Adipocyte (in vitro differentiated cells): Measurements from ENCODE around the gene DNAJC1.
A peak's percentile ranks its signal among the peaks of the same experiment; 100 is the strongest.

Experiments used
- DNase-seq: peaks from one replicate; pipeline ENCODE4 v3.0.0-alpha.2; 2015; ENCODE audit warnings: low read depth
- H3K27me3 ChIP-seq: replicated peaks from 2 replicates; pipeline ENCODE4 v1.7.0; 2013; ENCODE audit warnings: mild to moderate bottlenecking, low read length, moderate library complexity; ENCODE audit not compliant: control insufficient read depth, insufficient read depth
- H3K36me3 ChIP-seq: 2 replicates; pipeline ENCODE4 v1.7.0; 2013; ENCODE audit warnings: low read length, mild to moderate bottlenecking, moderate library complexity; ENCODE audit not compliant: control insufficient read depth, insufficient read depth, severe bottlenecking
- H3K4me1 ChIP-seq: 2 replicates; pipeline ENCODE4 v1.7.0; 2013; ENCODE audit warnings: mild to moderate bottlenecking, low read length, moderate library complexity; ENCODE audit not compliant: control insufficient read depth, insufficient read depth
- H3K4me3 ChIP-seq: 2 replicates; pipeline ENCODE4 v1.7.0; 2013; ENCODE audit warnings: mild to moderate bottlenecking, low read length, moderate library complexity
- H3K9ac ChIP-seq: 2 replicates; pipeline ENCODE4 v1.7.0; 2013; ENCODE audit warnings: mild to moderate bottlenecking, low read length, moderate library complexity
- H3K9me3 ChIP-seq: 2 replicates; pipeline ENCODE4 v1.7.0; 2013; ENCODE audit warnings: mild to moderate bottlenecking, low read length, moderate library complexity; ENCODE audit not compliant: control insufficient read depth

The DNAJC1 gene

GRCh38 chr10:22005763-22006162 lies 2.2 kb upstream of the DNAJC1 start:
- H3K27me3 ChIP-seq: no peaks in the 10 kb centered on the region
- no peak overlapping the region for H3K4me3 ChIP-seq
- peaks cover 16% of the 10 kb centered on the region for H3K9me3 ChIP-seq
- H3K36me3 ChIP-seq: no peaks in the 10 kb centered on the region
- peaks cover 15% of the 10 kb centered on the region for H3K4me1 ChIP-seq
- H3K9ac ChIP-seq: no peak overlapping the region
- DNase-seq: no peak

- Histone ChIP-seq H3K4me3 (peak overlapping the region; percentile 94), H3K36me3 (no peaks in the 10 kb centered on the region), H3K9me3 (peaks cover 16% of the 10 kb centered on the region), H3K27me3 (no peaks in the 10 kb centered on the region), H3K9ac (peak overlapping the region; percentile 83), H3K4me1 (peaks cover 15% of the 10 kb centered on the region)
- DNase-seq: no peak
These were observed 393 bp upstream of the DNAJC1 start for GRCh38 chr10:22003964-22004281.

DNA sequence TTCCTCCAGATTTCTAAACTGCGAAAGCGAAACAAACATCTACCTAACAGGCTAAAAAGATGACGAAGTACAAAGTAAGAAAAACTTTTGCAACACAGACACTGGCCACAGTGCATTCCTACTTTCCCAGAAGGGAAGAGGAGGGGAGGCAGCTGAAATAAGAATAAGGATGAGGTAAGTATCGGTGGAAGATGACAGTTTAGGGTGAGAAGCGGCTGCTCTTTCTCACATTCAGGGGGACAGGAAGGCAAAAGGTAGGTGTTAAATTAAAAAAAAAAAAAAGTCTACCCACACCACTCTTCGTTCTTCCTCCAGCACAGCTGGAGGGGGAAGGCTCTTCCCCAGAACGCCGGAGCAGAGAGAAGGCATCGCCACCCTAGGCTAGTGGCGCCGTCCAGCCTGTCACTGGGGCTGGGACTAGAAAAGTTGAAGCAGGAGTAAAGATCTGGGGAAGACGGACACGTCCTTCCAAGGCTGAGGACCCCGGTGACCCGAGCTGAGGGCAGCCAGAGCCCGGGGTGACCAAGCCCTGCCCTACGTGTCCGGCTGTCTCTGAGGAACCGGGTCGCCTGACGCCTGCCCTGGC lies 846 bp downstream of the DNAJC1 start:
- H3K36me3 ChIP-seq: no peaks in the 10 kb centered on the region
- no peaks in the 10 kb centered on the region for H3K27me3 ChIP-seq
- H3K4me1 ChIP-seq: peaks cover 15% of the 10 kb centered on the region
- H3K9me3 ChIP-seq: peaks cover 16% of the 10 kb centered on the region
- peak overlapping the region; percentile 83 for H3K9ac ChIP-seq
- H3K4me3 ChIP-seq: peak overlapping the region; percentile 94
- DNase-seq: peak; percentile 78

- Histone ChIP-seq H3K4me3 (no peak overlapping the region), H3K4me1 (peaks cover 5% of the 10 kb centered on the region), H3K9ac (peak overlapping the region; percentile 10), H3K36me3 (no peaks in the 10 kb centered on the region), H3K27me3 (no peaks in the 10 kb centered on the region), H3K9me3 (no peaks in the 10 kb centered on the region)
- no peak for DNase-seq
These were observed 8.0 kb downstream of the DNAJC1 start for GRCh38 chr10:21995557-21995956.

DNA sequence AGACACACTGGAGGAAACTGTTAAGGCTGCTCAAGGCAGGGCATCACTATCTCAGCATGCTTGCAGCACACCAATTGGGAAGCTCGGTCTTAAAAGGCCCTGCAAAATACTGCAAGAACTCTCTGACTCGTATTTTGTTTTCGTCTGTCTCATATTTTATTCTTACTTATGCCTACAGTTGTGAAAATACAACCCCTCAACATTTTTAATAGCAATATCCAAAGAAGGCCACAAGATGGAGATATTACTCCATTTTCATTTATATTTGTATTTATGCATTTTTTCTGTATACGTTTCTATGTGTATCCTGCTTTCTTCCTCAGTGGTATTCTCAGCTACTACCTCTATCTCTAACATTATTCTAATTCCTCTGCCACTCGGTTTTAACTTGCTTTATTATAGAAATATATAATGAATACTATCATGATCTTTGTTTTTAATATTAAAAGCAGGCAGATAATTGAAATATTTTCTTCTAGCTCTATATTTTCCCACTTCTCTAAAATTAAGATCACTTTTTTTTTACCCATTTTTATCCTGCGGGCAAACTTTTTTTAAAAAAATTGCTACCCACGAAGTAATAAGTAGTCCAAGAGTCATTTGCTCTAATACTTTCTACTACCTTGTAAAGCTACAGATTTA lies 10.0 kb downstream of the DNAJC1 start:
- H3K4me3 ChIP-seq: no peak overlapping the region
- H3K9ac ChIP-seq: no peak overlapping the region
- peaks cover 7% of the 10 kb centered on the region for H3K4me1 ChIP-seq
- H3K9me3 ChIP-seq: no peaks in the 10 kb centered on the region
- no peaks in the 10 kb centered on the region for H3K27me3 ChIP-seq
- no peaks in the 10 kb centered on the region for H3K36me3 ChIP-seq
- DNase-seq: peak; percentile 63

DNA sequence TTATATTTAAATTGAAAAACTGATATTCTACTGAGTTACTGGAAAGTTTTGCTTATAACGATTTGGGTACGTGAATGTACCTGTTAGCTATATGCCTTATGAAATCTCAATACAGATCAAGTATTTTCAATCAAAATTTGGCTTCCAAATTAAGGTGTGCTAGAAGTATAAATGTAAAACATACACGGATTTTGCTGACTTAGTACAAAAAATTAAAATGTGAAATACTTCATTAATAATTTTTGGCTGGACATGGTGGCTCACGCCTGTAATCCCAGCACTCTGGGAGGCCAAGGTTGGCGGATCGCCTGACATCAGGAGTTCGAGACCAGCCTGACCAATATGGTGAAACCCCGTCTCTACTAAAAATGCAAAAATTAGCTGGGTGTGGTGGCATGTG lies 11.7 kb downstream of the DNAJC1 start:
- no peak overlapping the region for H3K4me3 ChIP-seq
- H3K9me3 ChIP-seq: no peaks in the 10 kb centered on the region
- no peaks in the 10 kb centered on the region for H3K36me3 ChIP-seq
- no peak overlapping the region for H3K9ac ChIP-seq
- DNase-seq: no peak
- H3K27me3 ChIP-seq: no peaks in the 10 kb centered on the region
- peaks cover 7% of the 10 kb centered on the region for H3K4me1 ChIP-seq

DNA sequence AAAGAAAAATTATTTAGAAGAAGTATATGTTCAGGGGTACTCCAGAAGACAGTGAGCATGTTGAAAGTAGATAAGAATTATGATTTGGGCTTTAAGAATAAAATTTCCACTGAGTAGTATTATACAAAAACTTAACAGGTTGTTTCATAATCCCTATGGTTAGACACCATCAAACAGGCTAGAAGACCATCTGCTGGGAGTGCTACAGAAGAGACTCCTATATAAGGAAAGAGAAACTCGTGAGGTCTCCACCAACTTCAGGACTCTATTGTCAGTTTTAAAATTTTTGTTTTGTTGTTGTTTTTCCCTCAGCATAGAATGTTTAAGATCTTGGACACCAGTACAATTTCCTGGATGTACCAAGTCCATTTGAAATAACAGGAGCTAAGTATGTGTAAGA lies 13.1 kb downstream of the DNAJC1 start:
- Histone ChIP-seq H3K27me3 (no peaks in the 10 kb centered on the region), H3K9ac (no peak overlapping the region)

GRCh38 chr10:21989453-21990154 lies 13.9 kb downstream of the DNAJC1 start:
- Histone ChIP-seq H3K9me3 (no peaks in the 10 kb centered on the region), H3K4me3 (no peak overlapping the region), H3K27me3 (no peaks in the 10 kb centered on the region), H3K9ac (no peak overlapping the region), H3K4me1 (peaks cover 2% of the 10 kb centered on the region), H3K36me3 (no peaks in the 10 kb centered on the region)
- peak; percentile 75 for DNase-seq

More for the DNA sequence above, 13.1 kb downstream of the DNAJC1 start:
- peaks cover 5% of the 10 kb centered on the region for H3K4me1 ChIP-seq
- H3K4me3 ChIP-seq: no peak overlapping the region
- H3K9me3 ChIP-seq: no peaks in the 10 kb centered on the region
- no peak for DNase-seq
- no peaks in the 10 kb centered on the region for H3K36me3 ChIP-seq

DNA sequence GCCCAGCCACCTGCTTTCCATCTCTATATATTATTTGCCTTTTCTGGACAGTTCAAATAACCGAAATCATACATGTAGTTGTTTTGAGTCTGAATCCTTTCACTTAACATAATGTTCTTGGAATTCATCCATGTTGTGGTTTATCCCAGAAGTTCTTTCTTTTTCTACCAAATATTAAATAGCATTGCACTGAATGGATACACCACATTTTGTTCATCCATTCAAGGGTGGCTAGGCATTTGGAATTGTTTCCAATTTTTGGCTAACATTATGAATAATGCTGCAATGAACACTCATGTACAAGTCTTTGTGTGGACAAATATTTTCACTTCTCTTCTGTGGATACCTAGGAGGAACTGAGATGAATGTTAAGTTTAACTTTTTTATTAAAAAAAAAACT lies 18.0 kb downstream of the DNAJC1 start:
- Histone ChIP-seq H3K36me3 (no peaks in the 10 kb centered on the region), H3K9ac (no peak overlapping the region), H3K9me3 (no peaks in the 10 kb centered on the region), H3K27me3 (no peaks in the 10 kb centered on the region), H3K4me1 (peaks cover 2% of the 10 kb centered on the region), H3K4me3 (no peak overlapping the region)
- peak; percentile 21 for DNase-seq

DNA sequence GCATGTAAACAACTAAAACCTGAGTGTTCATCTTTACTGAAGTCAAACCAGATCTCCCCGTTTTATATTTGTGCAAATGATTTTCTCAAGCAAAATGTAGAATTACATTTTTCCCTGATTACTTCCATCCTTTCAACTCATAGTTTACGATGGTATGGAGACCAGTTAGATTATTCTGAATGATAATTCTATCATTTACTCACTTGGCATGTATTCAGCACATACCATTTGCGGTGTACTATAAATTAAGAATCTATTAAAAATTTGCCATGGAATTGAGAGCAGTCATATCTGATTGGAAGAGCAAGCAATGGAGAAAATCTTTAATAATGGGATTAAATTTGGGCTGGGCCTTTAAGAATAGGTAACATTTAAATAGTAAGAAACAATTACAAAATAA lies 22.4 kb downstream of the DNAJC1 start:
- no peak for DNase-seq
- Histone ChIP-seq H3K9me3 (no peaks in the 10 kb centered on the region), H3K36me3 (no peaks in the 10 kb centered on the region), H3K27me3 (no peaks in the 10 kb centered on the region), H3K9ac (no peak overlapping the region), H3K4me1 (peaks cover 11% of the 10 kb centered on the region), H3K4me3 (no peak overlapping the region)

DNA sequence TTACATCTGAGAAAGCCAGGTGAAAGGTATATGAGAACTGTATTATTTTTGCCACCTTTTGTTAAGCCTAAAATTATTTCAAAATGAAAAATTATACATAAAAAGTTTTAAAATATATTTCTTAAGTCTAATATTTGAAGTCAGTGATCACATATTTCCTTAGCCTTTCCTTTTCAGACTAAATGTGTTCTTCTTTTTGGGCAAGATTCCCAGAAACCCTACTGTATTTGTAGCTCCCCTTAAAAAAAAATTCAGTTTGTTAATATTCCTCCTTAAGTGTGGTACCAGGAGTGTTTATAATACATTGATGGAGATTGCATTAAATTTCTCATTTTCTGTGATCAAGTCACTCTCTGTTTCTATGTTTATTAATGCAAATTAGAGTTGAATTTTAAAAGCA lies 22.8 kb downstream of the DNAJC1 start:
- Histone ChIP-seq H3K4me1 (peaks cover 11% of the 10 kb centered on the region), H3K9ac (no peak overlapping the region), H3K27me3 (no peaks in the 10 kb centered on the region), H3K9me3 (no peaks in the 10 kb centered on the region), H3K4me3 (no peak overlapping the region), H3K36me3 (no peaks in the 10 kb centered on the region)
- DNase-seq: no peak
